Pons (tissue), 1 donor: ENCODE measurements around the gene RNU5B-1.

ENCODE experiments used
- DNase-seq: peaks from one replicate; pipeline ENCODE4 v3.0.0-alpha.2; 2016; ENCODE audit warnings: low spot score

RNU5B-1 gene

GRCh38 chr15:65328506-65329287 is 24.2 kb downstream of the RNU5B-1 start:
- DNase-seq = no peak

GRCh38 chr15:65329288-65329983 is 25.0 kb downstream of the RNU5B-1 start:
- no peak for DNase-seq

GRCh38 chr15:65329984-65330735 is 25.7 kb downstream of the RNU5B-1 start:
- no peak for DNase-seq

- DNase-seq = no peak
Measured at GRCh38 chr15:65330934-65331645, 26.6 kb downstream of the RNU5B-1 start.

GRCh38 chr15:65331811-65332210 is 27.3 kb downstream of the RNU5B-1 start:
- DNase-seq = no peak

- DNase-seq = no peak
Measured at GRCh38 chr15:65332391-65333147, 28.1 kb downstream of the RNU5B-1 start.

- no peak for DNase-seq
Measured at GRCh38 chr15:65333148-65333820, 28.8 kb downstream of the RNU5B-1 start.

GRCh38 chr15:65333856-65334255 is 29.4 kb downstream of the RNU5B-1 start:
- no peak for DNase-seq

GRCh38 chr15:65334586-65335231 is 30.2 kb downstream of the RNU5B-1 start:
- no peak for DNase-seq

- no peak for DNase-seq
Measured at GRCh38 chr15:65335278-65336055, 31.0 kb downstream of the RNU5B-1 start.

GRCh38 chr15:65336493-65337435 is 32.3 kb downstream of the RNU5B-1 start:
- DNase-seq = no peak

GRCh38 chr15:65337436-65338070 is 33.1 kb downstream of the RNU5B-1 start:
- DNase-seq = no peak

- DNase-seq = no peak
Measured at GRCh38 chr15:65338366-65338765, 33.9 kb downstream of the RNU5B-1 start.

GRCh38 chr15:65338823-65339222 is 34.3 kb downstream of the RNU5B-1 start:
- DNase-seq = no peak

GRCh38 chr15:65339416-65339815 is 34.9 kb downstream of the RNU5B-1 start:
- DNase-seq = no peak

GRCh38 chr15:65339920-65340319 is 35.4 kb downstream of the RNU5B-1 start:
- DNase-seq = no peak

- DNase-seq = no peak
Measured at GRCh38 chr15:65342493-65342892, 38.0 kb downstream of the RNU5B-1 start.
